Measurements from ENCODE around the gene PDZD2. TPM values are rescaled to one million over a fixed set of nuclear protein-coding genes. Genes with fewer than 3 reads are reported as not detected.

The PDZD2 gene
- polyA plus RNA-seq, 3 donors, result 0.10 TPM; not detected in 2

DNA sequence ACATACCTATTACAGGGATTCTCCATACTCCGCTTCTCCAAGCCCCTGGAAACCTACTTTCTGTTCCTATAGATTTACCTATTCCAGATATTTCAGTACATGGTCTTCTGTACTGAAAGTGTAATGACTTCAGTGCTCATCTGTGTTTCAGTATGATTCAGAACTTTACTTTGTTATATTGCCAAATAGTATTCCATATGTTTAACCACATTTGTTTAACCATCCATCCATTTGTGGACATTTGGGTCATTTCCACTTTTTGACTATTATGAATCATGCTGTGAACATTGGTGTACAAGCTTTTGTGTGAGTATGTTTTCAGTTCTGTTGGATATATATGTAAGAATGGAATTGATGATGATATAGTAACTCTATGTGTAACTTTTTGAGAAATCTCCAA is 188.9 kb downstream of the PDZD2 start:
- no peak overlapping the region for H3K9ac ChIP-seq (ENCODE audit: insufficient read depth, low read length, poor library complexity, severe bottlenecking)
- Mint-ChIP-seq H3K4me3 (no peak overlapping the region), H3K27ac (no peak overlapping the region), H3K9me3 (peaks cover 0 to 28% (median 23%) of the 10 kb centered on the region in 7 donors), H3K27me3 (ENCODE audit: low read depth in 3 of 3) (peaks cover 0 to 13% (median 6%) of the 10 kb centered on the region in 3 donors), H3K36me3 (no peaks in the 10 kb centered on the region), H3K4me1 (peaks cover 6% of the 10 kb centered on the region)
- no peak overlapping the region for H3K4me2 ChIP-seq (replicated peaks; ENCODE audit: extremely low read depth, low read length, poor library complexity, severe bottlenecking)
- no peak overlapping the region for H2AFZ ChIP-seq (ENCODE audit: insufficient read depth, low read depth, low read length, poor library complexity, severe bottlenecking)
- H3K79me2 ChIP-seq (ENCODE audit: insufficient read depth, low read length), result no peaks in the 10 kb centered on the region
- no peaks in the 10 kb centered on the region for H3K36me3 ChIP-seq (replicated peaks in 1 of 2; ENCODE audit: control insufficient read depth in 1 of 2, insufficient read depth in 2 of 2, low read length in 2 of 2)
- intact Hi-C loops (cut with micrococcal nuclease), result no loop called here
- no peak for DNase-seq
- H3K9me3 ChIP-seq (replicated peaks in 1 of 2; ENCODE audit: control insufficient read depth in 1 of 2, insufficient read depth in 1 of 2, low read length in 2 of 2), result peaks cover 0 to 2% of the 10 kb centered on the region in 2 donors
- H3K4me1 ChIP-seq (ENCODE audit: control insufficient read depth in 1 of 2, insufficient read depth in 2 of 2, low read length in 2 of 2), result no peaks in the 10 kb centered on the region
- no CpG with 5 or more reads among the region's 1 CpG for WGBS (ENCODE audit: insufficient coverage)
- no peak overlapping the region for H3K27ac ChIP-seq (ENCODE audit: low read depth in 1 of 2, low read length in 2 of 2)
- H4K20me1 ChIP-seq (ENCODE audit: insufficient read depth, low read length), result no peaks in the 10 kb centered on the region
- TF ChIP-seq CTCF (IDR thresholded peaks at IDR 0.05), result no peak
- no peak overlapping the region for H3K4me3 ChIP-seq (replicated peaks in 1 of 3; ENCODE audit: low read depth in 2 of 3, low read length in 3 of 3)
- H3K27me3 ChIP-seq (ENCODE audit: control insufficient read depth in 2 of 2, insufficient read depth in 2 of 2, low read length in 2 of 2), result no peaks in the 10 kb centered on the region

DNA sequence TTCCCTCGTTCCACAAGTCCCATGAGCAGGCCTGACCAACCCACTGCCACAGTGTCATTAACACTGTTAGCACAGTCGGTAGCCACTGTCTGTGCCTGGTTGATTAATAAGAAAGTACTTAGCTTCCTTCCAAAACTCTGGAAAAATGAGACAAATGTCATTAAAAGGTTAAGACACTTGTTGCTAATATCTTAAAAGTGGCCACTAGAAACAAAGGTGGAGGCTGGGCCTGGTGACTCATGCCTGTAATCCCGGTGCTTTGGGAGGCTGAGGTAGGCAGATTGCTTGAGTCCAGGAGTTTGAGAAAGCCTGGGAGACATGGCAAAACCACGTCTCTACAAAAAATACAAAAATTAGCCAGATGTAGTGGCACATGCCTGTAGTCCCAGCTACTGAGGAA is 194.0 kb downstream of the PDZD2 start:
- 94% methylated on average over 2 of the region's 4 CpGs for whole genome bisulfite sequencing (ENCODE audit: insufficient coverage)
- Histone ChIP-seq H3K4me1 (ENCODE audit: control insufficient read depth in 1 of 2, insufficient read depth in 2 of 2, low read length in 2 of 2) (no peaks in the 10 kb centered on the region), H4K20me1 (ENCODE audit: insufficient read depth, low read length) (no peaks in the 10 kb centered on the region), H3K36me3 (replicated peaks in 1 of 2; ENCODE audit: control insufficient read depth in 1 of 2, insufficient read depth in 2 of 2, low read length in 2 of 2) (no peaks in the 10 kb centered on the region), H3K9me3 (replicated peaks in 1 of 2; ENCODE audit: control insufficient read depth in 1 of 2, insufficient read depth in 1 of 2, low read length in 2 of 2) (peaks cover 0 to 2% of the 10 kb centered on the region in 2 donors), H3K4me3 (replicated peaks in 1 of 3; ENCODE audit: low read depth in 2 of 3, low read length in 3 of 3) (no peak overlapping the region), H2AFZ (ENCODE audit: insufficient read depth, low read depth, low read length, poor library complexity, severe bottlenecking) (no peak overlapping the region), H3K27ac (ENCODE audit: low read depth in 1 of 2, low read length in 2 of 2) (no peak overlapping the region), H3K79me2 (ENCODE audit: insufficient read depth, low read length) (no peaks in the 10 kb centered on the region), H3K9ac (ENCODE audit: insufficient read depth, low read length, poor library complexity, severe bottlenecking) (no peak overlapping the region), H3K4me2 (replicated peaks; ENCODE audit: extremely low read depth, low read length, poor library complexity, severe bottlenecking) (no peak overlapping the region), H3K27me3 (ENCODE audit: control insufficient read depth in 2 of 2, insufficient read depth in 2 of 2, low read length in 2 of 2) (no peaks in the 10 kb centered on the region)
- peaks cover 0 to 1% (median 1%) of the 10 kb centered on the region in 3 donors for H3K27me3 Mint-ChIP-seq (ENCODE audit: low read depth in 3 of 3)
- DNase-seq, result no peak
- no peaks in the 10 kb centered on the region for H3K4me1 Mint-ChIP-seq
- intact Hi-C loops (cut with micrococcal nuclease), result no loop called here
- no peak overlapping the region for H3K27ac Mint-ChIP-seq
- TF ChIP-seq CTCF (IDR thresholded peaks at IDR 0.05), result no peak
- no peaks in the 10 kb centered on the region for H3K36me3 Mint-ChIP-seq
- H3K4me3 Mint-ChIP-seq, result no peak overlapping the region
- H3K9me3 Mint-ChIP-seq, result peaks cover 0 to 31% (median 25%) of the 10 kb centered on the region in 7 donors

All from CD14-positive monocyte (primary cell).